Measurements from ENCODE around the gene SMIM33.
"Not testable (repeated sequence)": the region's sequence is repeated elsewhere in the genome, so short reads cannot be mapped to it uniquely, and the experiment has no call there.

SMIM33 gene

GRCh38 chr5:139512786-139513390 lies 42.1 kb downstream of the SMIM33 start:
- no peak overlapping the region for H3K4me3 ChIP-seq (ENCODE audit: low read depth, low read length)
- no peak for TF ChIP-seq MAX (IDR thresholded peaks at IDR 0.05; ENCODE audit: low read depth, low read length)
- DNase-seq (ENCODE audit: low read depth): no peak

- H3K4me3 ChIP-seq (ENCODE audit: low read depth, low read length): not testable (repeated sequence)
- peak; percentile 93 for TF ChIP-seq MYC (IDR thresholded peaks at IDR 0.05; ENCODE audit: low read depth, low read length)
- peak; percentile 98 for TF ChIP-seq MAX (IDR thresholded peaks at IDR 0.05; ENCODE audit: low read depth, low read length)
- TF ChIP-seq, protein P1, sequence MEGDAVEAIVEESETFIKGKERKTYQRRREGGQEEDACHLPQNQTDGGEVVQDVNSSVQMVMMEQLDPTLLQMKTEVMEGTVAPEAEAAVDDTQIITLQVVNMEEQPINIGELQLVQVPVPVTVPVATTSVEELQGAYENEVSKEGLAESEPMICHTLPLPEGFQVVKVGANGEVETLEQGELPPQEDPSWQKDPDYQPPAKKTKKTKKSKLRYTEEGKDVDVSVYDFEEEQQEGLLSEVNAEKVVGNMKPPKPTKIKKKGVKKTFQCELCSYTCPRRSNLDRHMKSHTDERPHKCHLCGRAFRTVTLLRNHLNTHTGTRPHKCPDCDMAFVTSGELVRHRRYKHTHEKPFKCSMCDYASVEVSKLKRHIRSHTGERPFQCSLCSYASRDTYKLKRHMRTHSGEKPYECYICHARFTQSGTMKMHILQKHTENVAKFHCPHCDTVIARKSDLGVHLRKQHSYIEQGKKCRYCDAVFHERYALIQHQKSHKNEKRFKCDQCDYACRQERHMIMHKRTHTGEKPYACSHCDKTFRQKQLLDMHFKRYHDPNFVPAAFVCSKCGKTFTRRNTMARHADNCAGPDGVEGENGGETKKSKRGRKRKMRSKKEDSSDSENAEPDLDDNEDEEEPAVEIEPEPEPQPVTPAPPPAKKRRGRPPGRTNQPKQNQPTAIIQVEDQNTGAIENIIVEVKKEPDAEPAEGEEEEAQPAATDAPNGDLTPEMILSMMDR (IDR thresholded peaks at IDR 0.05; ENCODE audit: low read depth, low read length): peak; percentile 86
- DNase-seq (ENCODE audit: low read depth): peak; percentile 87
Observed at GRCh38 chr5:139513434-139513833, 42.6 kb downstream of the SMIM33 start.

DNA sequence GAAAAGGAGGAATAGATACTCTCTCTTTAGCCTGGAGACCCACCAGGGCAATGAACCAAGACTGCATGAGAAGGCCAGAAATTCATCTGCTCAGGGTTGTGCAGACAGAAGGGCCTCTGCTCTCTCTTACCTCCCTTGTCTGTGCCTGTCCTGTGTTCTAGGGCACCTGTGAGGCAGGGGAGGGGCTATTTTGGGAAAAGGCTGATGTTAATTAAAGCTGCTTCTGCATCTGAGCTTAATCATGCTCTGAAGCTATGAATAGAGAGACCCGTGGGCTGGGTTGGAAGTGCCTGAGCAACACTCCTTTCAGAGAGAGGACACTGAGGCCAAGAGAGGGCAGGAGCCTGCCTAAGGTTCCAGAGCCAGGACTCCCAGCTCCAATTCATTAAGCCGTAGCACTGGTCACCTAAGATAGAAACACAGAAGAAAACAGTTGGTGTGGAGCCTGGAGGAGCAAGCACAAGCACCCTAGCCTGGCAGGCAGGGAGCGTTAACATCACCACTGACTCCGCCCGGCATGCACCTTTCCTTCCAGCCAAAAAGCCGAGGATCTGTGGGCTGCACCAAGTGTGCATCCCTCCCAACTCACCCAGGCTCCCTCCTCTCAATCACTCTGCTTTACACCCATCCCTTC lies 43.2 kb downstream of the SMIM33 start:
- no peak for DNase-seq (ENCODE audit: low read depth)
- H3K4me3 ChIP-seq (ENCODE audit: low read depth, low read length): no peak overlapping the region
- TF ChIP-seq POLR2A (IDR thresholded peaks at IDR 0.05; ENCODE audit: extremely low read depth, insufficient read length) (no peak), MAX (IDR thresholded peaks at IDR 0.05; ENCODE audit: low read depth, low read length) (no peak), MYC (IDR thresholded peaks at IDR 0.05; ENCODE audit: low read depth, low read length) (no peak)
- TF ChIP-seq, protein P1 (IDR thresholded peaks at IDR 0.05; ENCODE audit: low read depth, low read length): no peak

DNA sequence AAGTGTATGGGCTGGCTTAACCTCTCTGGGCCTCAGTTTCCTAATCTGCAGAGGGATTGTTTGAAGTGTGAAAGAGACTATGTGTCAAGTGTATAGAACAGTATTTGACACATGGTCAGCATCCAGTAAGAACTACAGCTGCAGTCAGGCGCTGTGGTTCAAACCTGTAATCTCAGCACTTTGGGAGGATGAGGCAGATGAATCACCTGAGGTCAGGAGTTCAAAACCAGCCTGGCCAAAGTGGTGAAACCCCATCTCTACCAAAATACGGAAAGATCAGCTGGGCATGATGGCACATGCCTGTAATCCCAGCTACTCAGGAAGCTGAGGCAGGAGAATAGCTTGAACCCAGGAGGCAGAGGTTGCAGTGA lies 43.7 kb downstream of the SMIM33 start:
- no peak for DNase-seq (ENCODE audit: low read depth)
- no peak overlapping the region for H3K4me3 ChIP-seq (ENCODE audit: low read depth, low read length)
- TF ChIP-seq POLR2A (IDR thresholded peaks at IDR 0.05; ENCODE audit: extremely low read depth, insufficient read length) (no peak), MAX (IDR thresholded peaks at IDR 0.05; ENCODE audit: low read depth, low read length) (no peak), MYC (IDR thresholded peaks at IDR 0.05; ENCODE audit: low read depth, low read length) (no peak)
- TF ChIP-seq, protein P1 (IDR thresholded peaks at IDR 0.05; ENCODE audit: low read depth, low read length): no peak

DNA sequence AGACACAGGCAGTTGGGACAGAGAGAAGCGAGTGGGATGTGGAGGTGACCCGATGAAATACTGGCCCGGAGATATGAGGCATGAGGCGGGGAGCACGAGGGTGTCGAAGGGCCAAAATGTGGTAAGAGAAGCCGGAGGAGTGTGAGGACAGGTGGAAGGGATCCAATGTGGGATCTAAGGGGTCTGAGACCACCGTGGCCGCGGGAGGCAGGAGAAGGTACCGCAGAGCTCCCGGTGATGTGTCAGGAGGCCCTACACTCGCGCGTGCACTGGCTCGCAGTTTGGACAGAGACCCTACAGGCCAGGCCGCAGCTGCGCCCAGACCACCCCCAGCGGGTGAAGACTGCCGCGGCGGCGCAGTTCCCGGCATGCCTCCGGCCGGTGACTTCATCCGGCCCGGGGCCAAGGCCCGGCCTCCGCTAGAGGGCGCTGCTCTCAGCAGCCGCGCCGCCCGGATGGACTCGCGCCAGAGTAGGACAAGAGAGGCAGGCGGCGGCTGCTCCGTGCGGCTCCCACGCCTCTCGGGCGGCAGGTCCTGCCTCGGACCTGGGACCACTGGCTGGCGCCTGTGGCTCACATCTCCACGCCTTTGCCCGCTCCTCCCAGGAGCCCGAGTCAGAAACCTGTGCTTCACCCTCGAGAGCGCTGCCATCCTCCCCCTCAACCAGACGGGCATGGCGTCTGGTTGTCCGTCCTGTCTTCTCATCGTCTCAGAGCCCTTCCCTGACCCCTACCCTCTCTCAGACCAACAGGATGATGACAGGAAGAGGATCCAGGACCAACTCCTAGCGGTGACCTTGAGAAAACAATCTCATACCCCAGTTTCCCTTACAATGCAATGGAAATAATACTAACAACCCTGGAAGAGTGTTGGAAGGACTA lies 47.1 kb downstream of the SMIM33 start:
- peak overlapping the region; percentile 44 for H3K4me3 ChIP-seq (ENCODE audit: low read depth, low read length)
- TF ChIP-seq MAX (IDR thresholded peaks at IDR 0.05; ENCODE audit: low read depth, low read length): peak; percentile 62
- peak; percentile 65; the same call in 1 of the 2 replicates for TF ChIP-seq MYC (IDR thresholded peaks at IDR 0.05; ENCODE audit: low read depth, low read length)
- TF ChIP-seq, protein P1 (IDR thresholded peaks at IDR 0.05; ENCODE audit: low read depth, low read length): peak; percentile 81
- TF ChIP-seq POLR2A (IDR thresholded peaks at IDR 0.05; ENCODE audit: extremely low read depth, insufficient read length): peak; percentile 51
- DNase-seq (ENCODE audit: low read depth): peak; percentile 89
